Measurements from ENCODE around the gene OTULIN. TPM values are rescaled to one million over a fixed set of nuclear protein-coding genes. Genes with fewer than 3 reads are reported as not detected.

OTULIN gene
- polyA plus RNA-seq, 1 donor (not counting 4 experiments of a cell fraction or from before 2014, with no cell fraction given), result 18.3 TPM

DNA sequence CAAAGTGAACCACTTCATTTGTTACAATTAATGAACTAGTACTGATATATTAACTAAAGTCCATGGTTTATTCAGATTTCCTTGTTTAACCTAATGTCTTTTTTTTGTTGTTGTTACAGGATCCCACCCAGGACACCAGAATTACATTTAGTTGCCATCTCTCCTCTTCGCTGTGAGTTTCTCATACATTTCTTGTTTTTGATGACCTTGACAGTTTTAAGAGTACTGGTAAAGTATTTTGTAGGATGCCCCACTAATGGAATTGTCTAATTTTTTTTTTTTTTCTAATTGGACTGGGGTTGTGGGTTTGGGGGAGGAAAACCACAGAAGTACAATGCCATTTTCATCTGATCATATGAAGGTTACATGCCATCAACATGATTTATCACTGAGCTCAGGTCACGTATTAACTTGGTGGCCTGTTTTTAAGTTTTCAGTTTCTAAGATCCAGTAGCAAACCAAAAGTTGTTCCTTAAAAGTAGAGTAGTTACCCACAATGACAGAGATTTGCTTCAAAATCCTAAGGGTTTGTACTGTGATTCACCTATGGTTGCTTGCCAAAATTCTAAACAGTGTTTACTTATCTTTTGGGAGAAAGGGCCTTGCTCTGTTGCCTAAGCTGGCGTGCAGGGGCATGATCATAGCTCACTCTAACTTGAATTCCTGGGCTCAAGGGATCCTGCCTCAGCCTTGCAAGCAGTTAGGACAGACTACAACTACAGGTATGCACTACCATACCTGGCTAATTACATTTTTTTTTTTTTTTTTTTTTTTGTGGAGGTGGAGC lies 4.5 kb upstream of the OTULIN start:
- peak overlapping the region; percentile 77 for H2AFZ ChIP-seq (ENCODE audit: control insufficient read depth, low read length)
- H3K79me2 ChIP-seq (ENCODE audit: control insufficient read depth, insufficient read depth, low read length), result peaks cover 8% of the 10 kb centered on the region
- peak overlapping the region in 1 of 3 experiments; percentile 25 for H3K4me3 ChIP-seq (ENCODE audit: control insufficient read depth in 2 of 3, extremely low read depth in 1 of 3, insufficient read depth in 2 of 3, low read depth in 1 of 3, low read length in 3 of 3)
- H3K9me3 ChIP-seq (ENCODE audit: control insufficient read depth, low read depth, low read length), result no peaks in the 10 kb centered on the region
- dilution Hi-C loops (cut with MboI; ENCODE audit: extremely low pct_ligation_motif_present, low sequenced_read_pairs), result no loop called here
- peak overlapping the region; percentile 35 for H3K9ac ChIP-seq (ENCODE audit: control insufficient read depth, extremely low read depth, insufficient read depth, low read length)
- H3K4me1 ChIP-seq (ENCODE audit: control insufficient read depth, extremely low read depth, insufficient read depth, low read length), result peaks cover 42% of the 10 kb centered on the region
- FAIRE-seq (peak; percentile 72), DNase-seq (ENCODE audit: low read depth, low spot score) (peak; percentile 92)
- H3K27ac ChIP-seq (ENCODE audit: control insufficient read depth, insufficient read depth, low read length), result peak overlapping the region; percentile 78
- H3K4me2 ChIP-seq (ENCODE audit: control insufficient read depth, extremely low read depth, insufficient read depth, low read depth, low read length), result peak overlapping the region; percentile 74
- H3K36me3 ChIP-seq (ENCODE audit: control insufficient read depth in 2 of 2, extremely low read depth in 1 of 2, insufficient read depth in 2 of 2, low read length in 2 of 2), result peaks cover 0 to 2% of the 10 kb centered on the region in 2 experiments
- no peaks in the 10 kb centered on the region for H3K9me1 ChIP-seq (ENCODE audit: control insufficient read depth, extremely low read depth, insufficient read depth, low read length)
- H4K20me1 ChIP-seq (ENCODE audit: control insufficient read depth, extremely low read depth, insufficient read depth, low read length), result no peaks in the 10 kb centered on the region
- no peaks in the 10 kb centered on the region for H3K27me3 ChIP-seq (ENCODE audit: control insufficient read depth, extremely low read depth, insufficient read depth, low read length)
- TF ChIP-seq, protein P1, sequence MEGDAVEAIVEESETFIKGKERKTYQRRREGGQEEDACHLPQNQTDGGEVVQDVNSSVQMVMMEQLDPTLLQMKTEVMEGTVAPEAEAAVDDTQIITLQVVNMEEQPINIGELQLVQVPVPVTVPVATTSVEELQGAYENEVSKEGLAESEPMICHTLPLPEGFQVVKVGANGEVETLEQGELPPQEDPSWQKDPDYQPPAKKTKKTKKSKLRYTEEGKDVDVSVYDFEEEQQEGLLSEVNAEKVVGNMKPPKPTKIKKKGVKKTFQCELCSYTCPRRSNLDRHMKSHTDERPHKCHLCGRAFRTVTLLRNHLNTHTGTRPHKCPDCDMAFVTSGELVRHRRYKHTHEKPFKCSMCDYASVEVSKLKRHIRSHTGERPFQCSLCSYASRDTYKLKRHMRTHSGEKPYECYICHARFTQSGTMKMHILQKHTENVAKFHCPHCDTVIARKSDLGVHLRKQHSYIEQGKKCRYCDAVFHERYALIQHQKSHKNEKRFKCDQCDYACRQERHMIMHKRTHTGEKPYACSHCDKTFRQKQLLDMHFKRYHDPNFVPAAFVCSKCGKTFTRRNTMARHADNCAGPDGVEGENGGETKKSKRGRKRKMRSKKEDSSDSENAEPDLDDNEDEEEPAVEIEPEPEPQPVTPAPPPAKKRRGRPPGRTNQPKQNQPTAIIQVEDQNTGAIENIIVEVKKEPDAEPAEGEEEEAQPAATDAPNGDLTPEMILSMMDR (optimal IDR thresholded peaks at IDR 0.05 in 1 of 3, IDR thresholded peaks at IDR 0.05 in 1 of 3, conservative IDR thresholded peaks at IDR 0.05 in 1 of 3; ENCODE audit: extremely low read depth in 1 of 3, insufficient read depth in 2 of 3, low read length in 3 of 3), result no peak
- TF ChIP-seq EZH2 (IDR thresholded peaks at IDR 0.05; ENCODE audit: low read length), result no peak

DNA sequence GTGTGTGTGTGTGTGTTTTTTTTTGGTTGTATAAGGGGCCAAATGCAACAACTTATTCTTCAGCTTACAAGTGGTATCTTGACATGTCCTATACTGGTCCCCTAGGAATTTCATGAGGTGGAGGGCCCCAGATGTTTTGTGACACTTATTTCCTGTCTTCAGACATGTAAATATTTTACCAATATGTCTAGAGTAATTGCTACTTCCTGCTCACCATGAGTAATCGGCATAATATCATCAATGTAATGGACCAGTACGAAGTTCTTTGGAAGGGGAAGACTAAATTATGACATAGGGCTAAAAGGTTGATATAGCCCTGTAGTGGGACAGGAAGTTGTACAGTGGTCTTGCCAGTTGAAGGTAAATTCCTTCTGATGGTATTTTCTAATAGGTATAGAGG lies 3.7 kb upstream of the OTULIN start:
- FAIRE-seq (no peak), DNase-seq (ENCODE audit: low read depth, low spot score) (no peak)
- dilution Hi-C loops (cut with MboI; ENCODE audit: extremely low pct_ligation_motif_present, low sequenced_read_pairs), result no loop called here
- Histone ChIP-seq H3K9me1 (ENCODE audit: control insufficient read depth, extremely low read depth, insufficient read depth, low read length) (no peaks in the 10 kb centered on the region), H3K4me1 (ENCODE audit: control insufficient read depth, extremely low read depth, insufficient read depth, low read length) (peaks cover 40% of the 10 kb centered on the region), H3K9me3 (ENCODE audit: control insufficient read depth, low read depth, low read length) (no peaks in the 10 kb centered on the region), H3K9ac (ENCODE audit: control insufficient read depth, extremely low read depth, insufficient read depth, low read length) (no peak overlapping the region), H3K27me3 (ENCODE audit: control insufficient read depth, extremely low read depth, insufficient read depth, low read length) (no peaks in the 10 kb centered on the region), H4K20me1 (ENCODE audit: control insufficient read depth, extremely low read depth, insufficient read depth, low read length) (no peaks in the 10 kb centered on the region), H3K36me3 (ENCODE audit: control insufficient read depth in 2 of 2, extremely low read depth in 1 of 2, insufficient read depth in 2 of 2, low read length in 2 of 2) (peaks cover 0 to 2% of the 10 kb centered on the region in 2 experiments), H3K79me2 (ENCODE audit: control insufficient read depth, insufficient read depth, low read length) (peaks cover 16% of the 10 kb centered on the region), H3K4me3 (ENCODE audit: control insufficient read depth in 2 of 3, extremely low read depth in 1 of 3, insufficient read depth in 2 of 3, low read depth in 1 of 3, low read length in 3 of 3) (no peak overlapping the region), H3K27ac (ENCODE audit: control insufficient read depth, insufficient read depth, low read length) (peak overlapping the region; percentile 78), H3K4me2 (ENCODE audit: control insufficient read depth, extremely low read depth, insufficient read depth, low read depth, low read length) (peak overlapping the region; percentile 74), H2AFZ (ENCODE audit: control insufficient read depth, low read length) (no peak overlapping the region)
- TF ChIP-seq, protein P1 (optimal IDR thresholded peaks at IDR 0.05 in 1 of 3, IDR thresholded peaks at IDR 0.05 in 1 of 3, conservative IDR thresholded peaks at IDR 0.05 in 1 of 3; ENCODE audit: extremely low read depth in 1 of 3, insufficient read depth in 2 of 3, low read length in 3 of 3), result no peak
- no peak for TF ChIP-seq EZH2 (IDR thresholded peaks at IDR 0.05; ENCODE audit: low read length)
